HG03060 (cell line): Measurements from ENCODE around the gene RNF111.

Experiments used
- ATAC-seq: cut with Tn5 transposase; IDR thresholded peaks from one replicate; pipeline ENCODE4 v1.9.1; 2021; ENCODE audit warnings: low read depth, moderate number of reproducible peaks; ENCODE audit not compliant: unreplicated experiment

Gene RNF111

GRCh38 chr15:58987491-58988005 is at the start of gene RNF111:
Gene RNF111, plus strand, starts transcription at chr15:58987663. Its CDS starts 43,160 bp downstream, at chr15:59030823.
- peak; percentile 51 for ATAC-seq

GRCh38 chr15:58947179-58947578 is 40.3 kb upstream of the RNF111 start:
- ATAC-seq: no peak

- no peak for ATAC-seq
Observed at GRCh38 chr15:58951388-58952007, 36.0 kb upstream of the RNF111 start.

- ATAC-seq: no peak
Observed at GRCh38 chr15:58952751-58953150, 34.7 kb upstream of the RNF111 start.

GRCh38 chr15:58957101-58957973 is 30.1 kb upstream of the RNF111 start:
- no peak for ATAC-seq

GRCh38 chr15:58958811-58959210 is 28.7 kb upstream of the RNF111 start:
- ATAC-seq: no peak

- ATAC-seq: no peak
Observed at GRCh38 chr15:58962136-58962535, 25.3 kb upstream of the RNF111 start.

GRCh38 chr15:58962662-58963565 is 24.5 kb upstream of the RNF111 start:
- no peak for ATAC-seq

GRCh38 chr15:58966698-58967097 is 20.8 kb upstream of the RNF111 start:
- no peak for ATAC-seq

GRCh38 chr15:58967479-58967878 is 20.0 kb upstream of the RNF111 start:
- ATAC-seq: no peak

GRCh38 chr15:58977887-58978286 is 9.6 kb upstream of the RNF111 start:
- ATAC-seq: no peak

GRCh38 chr15:58980351-58980939 is 7.0 kb upstream of the RNF111 start:
- ATAC-seq: no peak

GRCh38 chr15:58981808-58982475 is 5.5 kb upstream of the RNF111 start:
- ATAC-seq: no peak

GRCh38 chr15:58983261-58983660 is 4.2 kb upstream of the RNF111 start:
- no peak for ATAC-seq

- no peak for ATAC-seq
Observed at GRCh38 chr15:58985443-58985842, 2.0 kb upstream of the RNF111 start.

GRCh38 chr15:58987036-58987435 is 427 bp upstream of the RNF111 start:
- ATAC-seq: no peak

GRCh38 chr15:58988006-58988785 is 733 bp downstream of the RNF111 start:
- ATAC-seq: peak; percentile 16

GRCh38 chr15:58992181-58992580 is 4.7 kb downstream of the RNF111 start:
- no peak for ATAC-seq

GRCh38 chr15:58994906-58995453 is 7.5 kb downstream of the RNF111 start:
- no peak for ATAC-seq
